ENCODE data around the gene OR51V1. TPM values are rescaled to one million over a fixed set of nuclear protein-coding genes. Genes with fewer than 3 reads are reported as not detected.

The OR51V1 gene
- total RNA-seq, 1 experiment from 2014 or later = not detected

DNA sequence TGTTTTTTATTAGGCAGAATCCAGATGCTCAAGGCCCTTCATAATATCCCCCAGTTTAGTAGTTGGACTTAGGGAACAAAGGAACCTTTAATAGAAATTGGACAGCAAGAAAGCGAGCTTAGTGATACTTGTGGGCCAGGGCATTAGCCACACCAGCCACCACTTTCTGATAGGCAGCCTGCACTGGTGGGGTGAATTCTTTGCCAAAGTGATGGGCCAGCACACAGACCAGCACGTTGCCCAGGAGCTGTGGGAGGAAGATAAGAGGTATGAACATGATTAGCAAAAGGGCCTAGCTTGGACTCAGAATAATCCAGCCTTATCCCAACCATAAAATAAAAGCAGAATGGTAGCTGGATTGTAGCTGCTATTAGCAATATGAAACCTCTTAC lies 25.0 kb upstream of the OR51V1 start:
- no peaks in the 10 kb centered on the region for H3F3A ChIP-seq (ENCODE audit: low read length, unreplicated experiment)
- POLR2A ChIA-PET (ENCODE audit: unreplicated experiment) = no interaction called here
- H4K20me1 ChIP-seq (ENCODE audit: low read length) = no peaks in the 10 kb centered on the region
- no peaks in the 10 kb centered on the region for H3K27me3 ChIP-seq (ENCODE audit: low read length)
- H3K9me3 ChIP-seq (ENCODE audit: low read length) = no peaks in the 10 kb centered on the region
- BruUV-seq (replicated peaks) = no TSS peak
- no peaks in the 10 kb centered on the region for H3K79me2 ChIP-seq (ENCODE audit: low read length)
- no peak overlapping the region for H3K9ac ChIP-seq (ENCODE audit: low read length)
- H3K4me1 ChIP-seq (ENCODE audit: insufficient read depth, low read length) = no peaks in the 10 kb centered on the region
- intact Hi-C loops (cut with micrococcal nuclease) = no loop called here
- no peak for DNase-seq
- ATAC-seq = no peak
- H3K36me3 ChIP-seq (ENCODE audit: low read depth, low read length) = no peaks in the 10 kb centered on the region
- CTCF ChIA-PET = no interaction called here
- no peak overlapping the region for H3K27ac ChIP-seq (ENCODE audit: low read length)
- H3K4me2 ChIP-seq (ENCODE audit: low read length) = no peak overlapping the region
- TF ChIP-seq EZH2phosphoT487 (IDR thresholded peaks at IDR 0.05; ENCODE audit: borderline replicate concordance, low read length) (no peak), EZH2 (IDR thresholded peaks at IDR 0.05; ENCODE audit: low read length, unreplicated experiment) (no peak)
- TF ChIP-seq, protein P1, sequence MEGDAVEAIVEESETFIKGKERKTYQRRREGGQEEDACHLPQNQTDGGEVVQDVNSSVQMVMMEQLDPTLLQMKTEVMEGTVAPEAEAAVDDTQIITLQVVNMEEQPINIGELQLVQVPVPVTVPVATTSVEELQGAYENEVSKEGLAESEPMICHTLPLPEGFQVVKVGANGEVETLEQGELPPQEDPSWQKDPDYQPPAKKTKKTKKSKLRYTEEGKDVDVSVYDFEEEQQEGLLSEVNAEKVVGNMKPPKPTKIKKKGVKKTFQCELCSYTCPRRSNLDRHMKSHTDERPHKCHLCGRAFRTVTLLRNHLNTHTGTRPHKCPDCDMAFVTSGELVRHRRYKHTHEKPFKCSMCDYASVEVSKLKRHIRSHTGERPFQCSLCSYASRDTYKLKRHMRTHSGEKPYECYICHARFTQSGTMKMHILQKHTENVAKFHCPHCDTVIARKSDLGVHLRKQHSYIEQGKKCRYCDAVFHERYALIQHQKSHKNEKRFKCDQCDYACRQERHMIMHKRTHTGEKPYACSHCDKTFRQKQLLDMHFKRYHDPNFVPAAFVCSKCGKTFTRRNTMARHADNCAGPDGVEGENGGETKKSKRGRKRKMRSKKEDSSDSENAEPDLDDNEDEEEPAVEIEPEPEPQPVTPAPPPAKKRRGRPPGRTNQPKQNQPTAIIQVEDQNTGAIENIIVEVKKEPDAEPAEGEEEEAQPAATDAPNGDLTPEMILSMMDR (conservative IDR thresholded peaks at IDR 0.05; ENCODE audit: low read depth, low read length) = no peak
- no peak overlapping the region for H3K4me3 ChIP-seq (ENCODE audit: low read length)
- no peaks in the 10 kb centered on the region for H3K9me2 ChIP-seq (replicated peaks; ENCODE audit: low read length)
- no peak overlapping the region for H2AFZ ChIP-seq (ENCODE audit: low read length)

DNA sequence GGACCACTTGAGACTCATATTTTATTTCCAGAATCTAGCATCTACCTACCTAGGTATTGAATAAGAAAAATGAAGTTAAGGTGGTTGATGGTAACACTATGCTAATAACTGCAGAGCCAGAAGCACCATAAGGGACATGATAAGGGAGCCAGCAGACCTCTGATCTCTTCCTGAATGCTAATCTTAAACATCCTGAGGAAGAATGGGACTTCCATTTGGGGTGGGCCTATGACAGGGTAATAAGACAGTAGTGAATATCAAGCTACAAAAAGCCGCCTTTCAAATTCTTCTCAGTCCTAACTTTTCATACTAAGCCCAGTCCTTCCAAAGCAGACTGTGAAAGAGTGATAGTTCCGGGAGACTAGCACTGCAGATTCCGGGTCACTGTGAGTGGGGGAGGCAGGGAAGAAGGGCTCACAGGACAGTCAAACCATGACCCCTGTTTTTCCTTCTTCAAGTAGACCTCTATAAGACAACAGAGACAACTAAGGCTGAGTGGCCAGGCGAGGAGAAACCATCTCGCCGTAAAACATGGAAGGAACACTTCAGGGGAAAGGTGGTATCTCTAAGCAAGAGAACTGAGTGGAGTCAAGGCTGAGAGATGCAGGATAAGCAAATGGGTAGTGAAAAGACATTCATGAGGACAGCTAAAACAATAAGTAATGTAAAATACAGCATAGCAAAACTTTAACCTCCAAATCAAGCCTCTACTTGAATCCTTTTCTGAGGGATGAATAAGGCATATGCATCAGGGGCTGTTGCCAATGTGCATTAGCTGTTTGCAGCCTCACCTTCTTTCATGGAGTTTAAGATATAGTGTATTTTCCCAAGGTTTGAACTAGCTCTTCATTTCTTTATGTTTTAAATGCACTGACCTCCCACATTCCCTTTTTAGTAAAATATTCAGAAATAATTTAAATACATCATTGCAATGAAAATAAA lies 24.3 kb upstream of the OR51V1 start:
- H3K36me3 ChIP-seq (ENCODE audit: low read depth, low read length) = no peaks in the 10 kb centered on the region
- DNase-seq (no peak), ATAC-seq (no peak)
- H4K20me1 ChIP-seq (ENCODE audit: low read length) = no peaks in the 10 kb centered on the region
- no TSS peak for BruUV-seq (replicated peaks)
- no peaks in the 10 kb centered on the region for H3K9me3 ChIP-seq (ENCODE audit: low read length)
- H3K27ac ChIP-seq (ENCODE audit: low read length) = no peak overlapping the region
- H3K4me3 ChIP-seq (ENCODE audit: low read length) = no peak overlapping the region
- no peaks in the 10 kb centered on the region for H3K4me1 ChIP-seq (ENCODE audit: insufficient read depth, low read length)
- no peak overlapping the region for H2AFZ ChIP-seq (ENCODE audit: low read length)
- TF ChIP-seq, protein P1 (conservative IDR thresholded peaks at IDR 0.05; ENCODE audit: low read depth, low read length) = no peak
- no peak for TF ChIP-seq EZH2phosphoT487 (IDR thresholded peaks at IDR 0.05; ENCODE audit: borderline replicate concordance, low read length)
- TF ChIP-seq EZH2 (IDR thresholded peaks at IDR 0.05; ENCODE audit: low read length, unreplicated experiment) = no peak
- no peak overlapping the region for H3K9ac ChIP-seq (ENCODE audit: low read length)
- intact Hi-C loops (cut with micrococcal nuclease) = no loop called here
- H3K4me2 ChIP-seq (ENCODE audit: low read length) = no peak overlapping the region
- no peaks in the 10 kb centered on the region for H3F3A ChIP-seq (ENCODE audit: low read length, unreplicated experiment)
- CTCF ChIA-PET = no interaction called here
- POLR2A ChIA-PET (ENCODE audit: unreplicated experiment) = no interaction called here
- H3K9me2 ChIP-seq (replicated peaks; ENCODE audit: low read length) = no peaks in the 10 kb centered on the region
- H3K27me3 ChIP-seq (ENCODE audit: low read length) = no peaks in the 10 kb centered on the region
- no peaks in the 10 kb centered on the region for H3K79me2 ChIP-seq (ENCODE audit: low read length)

DNA sequence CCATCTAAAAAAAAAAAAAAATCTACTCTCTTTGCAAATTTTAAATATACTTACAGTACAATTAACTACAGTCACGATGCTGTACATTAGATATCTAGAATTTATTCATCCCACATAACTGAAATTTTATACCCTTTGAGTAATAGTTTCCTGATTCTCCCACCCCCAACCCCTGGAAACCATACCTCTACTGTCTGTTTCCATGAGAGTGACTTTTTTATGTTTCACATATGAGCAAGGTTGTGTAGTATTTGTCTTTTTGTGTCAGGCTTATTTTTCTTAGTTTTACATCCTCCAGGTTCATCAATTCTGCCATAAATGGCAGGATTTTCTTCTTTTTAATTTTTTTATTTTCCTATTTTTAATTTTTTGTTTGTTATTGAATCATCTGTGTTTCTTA lies 23.2 kb upstream of the OR51V1 start:
- H3K27me3 ChIP-seq (ENCODE audit: low read length) = no peaks in the 10 kb centered on the region
- no peak overlapping the region for H3K4me2 ChIP-seq (ENCODE audit: low read length)
- no peak overlapping the region for H3K27ac ChIP-seq (ENCODE audit: low read length)
- ChIA-PET CTCF (no interaction called here), POLR2A (ENCODE audit: unreplicated experiment) (no interaction called here)
- no peak for TF ChIP-seq EZH2phosphoT487 (IDR thresholded peaks at IDR 0.05; ENCODE audit: borderline replicate concordance, low read length)
- TF ChIP-seq, protein P1 (conservative IDR thresholded peaks at IDR 0.05; ENCODE audit: low read depth, low read length) = no peak
- TF ChIP-seq EZH2 (IDR thresholded peaks at IDR 0.05; ENCODE audit: low read length, unreplicated experiment) = no peak
- H3K9ac ChIP-seq (ENCODE audit: low read length) = no peak overlapping the region
- H3K4me3 ChIP-seq (ENCODE audit: low read length) = no peak overlapping the region
- H3K9me2 ChIP-seq (replicated peaks; ENCODE audit: low read length) = no peaks in the 10 kb centered on the region
- H3K4me1 ChIP-seq (ENCODE audit: insufficient read depth, low read length) = no peaks in the 10 kb centered on the region
- no peak overlapping the region for H2AFZ ChIP-seq (ENCODE audit: low read length)
- H3F3A ChIP-seq (ENCODE audit: low read length, unreplicated experiment) = no peaks in the 10 kb centered on the region
- intact Hi-C loops (cut with micrococcal nuclease) = no loop called here
- no peak for DNase-seq
- H3K36me3 ChIP-seq (ENCODE audit: low read depth, low read length) = no peaks in the 10 kb centered on the region
- H3K9me3 ChIP-seq (ENCODE audit: low read length) = no peaks in the 10 kb centered on the region
- no peaks in the 10 kb centered on the region for H4K20me1 ChIP-seq (ENCODE audit: low read length)
- no peak for ATAC-seq
- no TSS peak for BruUV-seq (replicated peaks)
- H3K79me2 ChIP-seq (ENCODE audit: low read length) = no peaks in the 10 kb centered on the region

Measured in PC-3 (cell line).